Measurements from ENCODE around the gene OLR1. TPM values are rescaled to one million over a fixed set of nuclear protein-coding genes. Genes with fewer than 3 reads are reported as not detected.

Gene OLR1
- total RNA-seq, 2 experiments from 2014 or later = not detected

DNA sequence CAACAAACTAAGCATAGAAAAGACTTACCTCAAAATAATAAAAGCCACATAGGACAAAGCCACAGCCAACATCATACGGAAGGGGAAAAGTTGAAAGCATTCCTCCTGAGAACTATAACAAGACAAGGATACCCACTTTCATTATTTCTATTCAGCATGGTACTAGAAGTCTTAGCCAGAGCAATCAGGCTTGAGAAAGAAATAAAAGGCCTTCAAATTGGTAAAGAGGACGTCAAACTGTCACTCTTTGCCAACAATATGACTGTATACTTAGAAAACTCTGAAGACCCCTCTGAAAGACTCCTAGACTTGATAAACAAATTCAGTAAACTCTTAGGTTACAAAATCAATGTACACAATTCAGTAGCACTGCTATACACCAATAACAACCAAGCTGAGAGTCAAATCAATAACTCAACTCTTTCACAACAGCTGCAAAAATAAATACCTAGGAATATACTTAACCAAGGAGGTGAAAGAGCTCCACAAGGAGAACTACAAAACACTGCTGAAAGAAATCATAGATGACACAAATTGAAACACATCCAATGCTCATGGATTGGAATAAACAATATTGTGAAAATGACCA is 61.6 kb downstream of the OLR1 start:
- POLR2A ChIA-PET = interaction anchor here (1.4 kb wide), 1 partner anchor 12 kb away, joined by 3 read pairs; no protein-coding TSS in a partner anchor
- Mint-ChIP-seq H3K36me3 (ENCODE audit: low read depth) (no peaks in the 10 kb centered on the region), H3K27ac (no peak overlapping the region), H3K9me3 (peaks cover 3% of the 10 kb centered on the region), H3K27me3 (peaks cover 10% of the 10 kb centered on the region), H3K4me3 (no peak overlapping the region), H3K4me1 (ENCODE audit: low read depth) (no peaks in the 10 kb centered on the region)
- no peak for ATAC-seq
- CTCF ChIA-PET = interaction anchor here (1.0 kb wide), 1 partner anchor 43 kb away, joined by 3 read pairs; no protein-coding TSS in a partner anchor
- intact Hi-C loops (cut with micrococcal nuclease) = no loop called here
- TF ChIP-seq, protein P1, sequence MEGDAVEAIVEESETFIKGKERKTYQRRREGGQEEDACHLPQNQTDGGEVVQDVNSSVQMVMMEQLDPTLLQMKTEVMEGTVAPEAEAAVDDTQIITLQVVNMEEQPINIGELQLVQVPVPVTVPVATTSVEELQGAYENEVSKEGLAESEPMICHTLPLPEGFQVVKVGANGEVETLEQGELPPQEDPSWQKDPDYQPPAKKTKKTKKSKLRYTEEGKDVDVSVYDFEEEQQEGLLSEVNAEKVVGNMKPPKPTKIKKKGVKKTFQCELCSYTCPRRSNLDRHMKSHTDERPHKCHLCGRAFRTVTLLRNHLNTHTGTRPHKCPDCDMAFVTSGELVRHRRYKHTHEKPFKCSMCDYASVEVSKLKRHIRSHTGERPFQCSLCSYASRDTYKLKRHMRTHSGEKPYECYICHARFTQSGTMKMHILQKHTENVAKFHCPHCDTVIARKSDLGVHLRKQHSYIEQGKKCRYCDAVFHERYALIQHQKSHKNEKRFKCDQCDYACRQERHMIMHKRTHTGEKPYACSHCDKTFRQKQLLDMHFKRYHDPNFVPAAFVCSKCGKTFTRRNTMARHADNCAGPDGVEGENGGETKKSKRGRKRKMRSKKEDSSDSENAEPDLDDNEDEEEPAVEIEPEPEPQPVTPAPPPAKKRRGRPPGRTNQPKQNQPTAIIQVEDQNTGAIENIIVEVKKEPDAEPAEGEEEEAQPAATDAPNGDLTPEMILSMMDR (IDR thresholded peaks at IDR 0.05) = no peak
- no peak for DNase-seq

Other genes with a start within 250 kb of the OLR1 start
- gene CLEC2A, start 239.8 kb downstream of the OLR1 start, total RNA-seq = not detected
- gene CLEC12A, start 200.7 kb downstream of the OLR1 start, total RNA-seq = under 1 TPM; 0.47 TPM
- not detected for gene CLEC1B, start 173.0 kb downstream of the OLR1 start, total RNA-seq
- gene CLEC12B, start 161.5 kb downstream of the OLR1 start, total RNA-seq = not detected
- not detected for gene CLEC9A, start 141.4 kb downstream of the OLR1 start, total RNA-seq
- not detected for gene CLEC1A, start 73.1 kb downstream of the OLR1 start, total RNA-seq
- not detected for gene CLEC7A, start 41.9 kb downstream of the OLR1 start, total RNA-seq
- not detected for gene TMEM52B, start 6.9 kb upstream of the OLR1 start, total RNA-seq
- gene GABARAPL1, start 40.7 kb upstream of the OLR1 start, total RNA-seq = 1 to 10 TPM; 6.9 to 7.5 TPM
- gene KLRD1, start 135.7 kb upstream of the OLR1 start, total RNA-seq = 10 to 100 TPM in 1 of 2 experiments, 1 to 10 TPM in 1; 6.9 to 10.8 TPM
- gene KLRK1, start 217.9 kb upstream of the OLR1 start, total RNA-seq = 100 to 1,000 TPM; 111 to 112 TPM
- 1 to 10 TPM; 2.9 to 3.7 TPM for gene KLRC4, start 237.6 kb upstream of the OLR1 start, total RNA-seq
- 1 to 10 TPM; 2.0 to 2.8 TPM for gene KLRC3, start 248.5 kb upstream of the OLR1 start, total RNA-seq

All from activated CD8-positive, alpha-beta T cell treated with anti-CD3 and anti-CD28 coated beads for 36 hours (primary cell).